Activated naive CD8-positive, alpha-beta T cell treated with anti-CD3 and anti-CD28 coated beads, Interleukin-2, amount 10 ng/mL, durations not matched to agents 7 days and 5 days (primary cell): ENCODE data around the gene KRT40. TPM values are rescaled to one million over a fixed set of nuclear protein-coding genes. Genes with fewer than 3 reads are reported as not detected.
"Not testable (repeated sequence)": the region's sequence is repeated elsewhere in the genome, so short reads cannot be mapped to it uniquely, and the experiment has no call there.

ENCODE experiments used
- ATAC-seq: fragments of 150-1000 bp; cut with Tn5 transposase; one replicate; pipeline ENCODE4 v1.10.0; 2021; ENCODE audit warnings: low read depth, moderate library complexity
- POLR2A ChIA-PET: fragments of 350-600 bp; sonication (Branson Sonifier 250); formaldehyde crosslinking; loops from one replicate; lab custom pipeline; 2021; ENCODE audit warnings: antibody characterized with exemption; lab: Charles Lee
- DNase-seq: peaks from one replicate; pipeline ENCODE4 v3.0.0; 2021
- H3K27ac Mint-ChIP-seq: one replicate; pipeline ENCODE4 v1.8.0; 2022; ENCODE audit warnings: mild to moderate bottlenecking, mixed read lengths
- H3K27me3 Mint-ChIP-seq: one replicate; pipeline ENCODE4 v1.8.0; 2022; ENCODE audit warnings: mild to moderate bottlenecking, moderate library complexity, mixed read lengths
- H3K36me3 Mint-ChIP-seq: one replicate; pipeline ENCODE4 v1.8.0; 2021; ENCODE audit warnings: mild to moderate bottlenecking, mixed read lengths
- H3K4me1 Mint-ChIP-seq: one replicate; pipeline ENCODE4 v1.8.0; 2021; ENCODE audit warnings: mixed read lengths
- H3K4me3 Mint-ChIP-seq: one replicate; pipeline ENCODE4 v1.8.0; 2022; ENCODE audit warnings: mild to moderate bottlenecking, moderate library complexity, mixed read lengths
- H3K9me3 Mint-ChIP-seq: one replicate; pipeline ENCODE4 v1.8.0; 2021; ENCODE audit warnings: mixed read lengths
- total RNA-seq, 2 experiments: library from RNA; stranded (reverse); gene quantifications; one replicate each; pipeline ENCODE4 v1.2.3, GENCODE V29; 2021

The KRT40 gene
- total RNA-seq, 2 experiments from 2014 or later, result not detected

- DNase-seq, result no peak
- Mint-ChIP-seq H3K27ac (no peak overlapping the region), H3K4me3 (no peak overlapping the region), H3K36me3 (no peaks in the 10 kb centered on the region), H3K27me3 (peaks cover 2% of the 10 kb centered on the region), H3K4me1 (no peaks in the 10 kb centered on the region), H3K9me3 (no peaks in the 10 kb centered on the region)
- ATAC-seq, result no peak
- POLR2A ChIA-PET, result no interaction called here
These were observed 25.8 kb upstream of the KRT40 start for GRCh38 chr17:41009936-41010335.

GRCh38 chr17:41009301-41009760 is 25.2 kb upstream of the KRT40 start:
- POLR2A ChIA-PET, result no interaction called here
- H3K4me1 Mint-ChIP-seq, result no peaks in the 10 kb centered on the region
- no peaks in the 10 kb centered on the region for H3K9me3 Mint-ChIP-seq
- H3K36me3 Mint-ChIP-seq, result no peaks in the 10 kb centered on the region
- H3K27ac Mint-ChIP-seq, result no peak overlapping the region
- H3K4me3 Mint-ChIP-seq, result no peak overlapping the region
- ATAC-seq (no peak), DNase-seq (no peak)
- H3K27me3 Mint-ChIP-seq, result peaks cover 1% of the 10 kb centered on the region

GRCh38 chr17:41008811-41009210 is 24.7 kb upstream of the KRT40 start, which contains the start of gene KRTAP3-1:
Gene KRTAP3-1, minus strand, starts transcription at chr17:41009128. Its CDS starts 54 bp downstream, at chr17:41009074.
- no peaks in the 10 kb centered on the region for H3K9me3 Mint-ChIP-seq
- no peak for DNase-seq
- H3K4me3 Mint-ChIP-seq, result no peak within 1 kb of the TSS
- no peaks in the 10 kb centered on the region for H3K4me1 Mint-ChIP-seq
- no peaks in the 10 kb centered on the region for H3K36me3 Mint-ChIP-seq
- peaks cover 4% of the 10 kb centered on the region for H3K27me3 Mint-ChIP-seq
- POLR2A ChIA-PET, result no interaction called here
- H3K27ac Mint-ChIP-seq, result no peak within 1 kb of the TSS
- no peak for ATAC-seq

- Mint-ChIP-seq H3K27ac (no peak overlapping the region), H3K4me1 (no peaks in the 10 kb centered on the region), H3K9me3 (no peaks in the 10 kb centered on the region), H3K36me3 (no peaks in the 10 kb centered on the region), H3K27me3 (peaks cover 7% of the 10 kb centered on the region), H3K4me3 (no peak overlapping the region)
- ATAC-seq (no peak), DNase-seq (no peak)
- POLR2A ChIA-PET, result no interaction called here
These were observed 20.3 kb upstream of the KRT40 start for GRCh38 chr17:41004397-41004796.

- Mint-ChIP-seq H3K27me3 (peaks cover 11% of the 10 kb centered on the region), H3K27ac (no peak overlapping the region), H3K36me3 (no peaks in the 10 kb centered on the region), H3K9me3 (no peaks in the 10 kb centered on the region), H3K4me1 (no peaks in the 10 kb centered on the region), H3K4me3 (no peak overlapping the region)
- DNase-seq (no peak), ATAC-seq (no peak)
- POLR2A ChIA-PET, result no interaction called here
These were observed 19.8 kb upstream of the KRT40 start for GRCh38 chr17:41003926-41004325.

GRCh38 chr17:41002814-41003213 is 18.7 kb upstream of the KRT40 start:
- ATAC-seq, result no peak
- Mint-ChIP-seq H3K27me3 (peaks cover 12% of the 10 kb centered on the region), H3K36me3 (no peaks in the 10 kb centered on the region), H3K9me3 (no peaks in the 10 kb centered on the region), H3K27ac (no peak overlapping the region), H3K4me1 (no peaks in the 10 kb centered on the region), H3K4me3 (no peak overlapping the region)
- POLR2A ChIA-PET, result no interaction called here
- DNase-seq, result no peak

GRCh38 chr17:41001795-41002194 is 17.7 kb upstream of the KRT40 start:
- ATAC-seq, result no peak
- DNase-seq, result no peak
- H3K9me3 Mint-ChIP-seq, result no peaks in the 10 kb centered on the region
- H3K4me1 Mint-ChIP-seq, result no peaks in the 10 kb centered on the region
- POLR2A ChIA-PET, result no interaction called here
- no peak overlapping the region for H3K4me3 Mint-ChIP-seq
- no peak overlapping the region for H3K27ac Mint-ChIP-seq
- H3K36me3 Mint-ChIP-seq, result no peaks in the 10 kb centered on the region
- peaks cover 18% of the 10 kb centered on the region for H3K27me3 Mint-ChIP-seq

- H3K36me3 Mint-ChIP-seq, H3K4me1 Mint-ChIP-seq, DNase-seq, H3K27ac Mint-ChIP-seq, H3K9me3 Mint-ChIP-seq, H3K4me3 Mint-ChIP-seq, POLR2A ChIA-PET, ATAC-seq: not testable (repeated sequence)
- peaks cover 27% of the 10 kb centered on the region for H3K27me3 Mint-ChIP-seq
These were observed 15.4 kb upstream of the KRT40 start, which contains the start of gene KRTAP3-2 for GRCh38 chr17:40999563-40999962. Gene KRTAP3-2, minus strand, starts transcription at chr17:40999906. Its CDS starts 53 bp downstream, at chr17:40999853.

GRCh38 chr17:40997361-40997760 is 13.2 kb upstream of the KRT40 start:
- no peaks in the 10 kb centered on the region for H3K4me1 Mint-ChIP-seq
- no peak for ATAC-seq
- no peak overlapping the region for H3K27ac Mint-ChIP-seq
- H3K36me3 Mint-ChIP-seq, result no peaks in the 10 kb centered on the region
- no peak overlapping the region for H3K4me3 Mint-ChIP-seq
- H3K9me3 Mint-ChIP-seq, result no peaks in the 10 kb centered on the region
- no peak for DNase-seq
- POLR2A ChIA-PET, result no interaction called here
- peaks cover 27% of the 10 kb centered on the region for H3K27me3 Mint-ChIP-seq

- ATAC-seq (no peak), DNase-seq (no peak)
- no peak overlapping the region for H3K27ac Mint-ChIP-seq
- no peak overlapping the region for H3K4me3 Mint-ChIP-seq
- POLR2A ChIA-PET, result no interaction called here
- no peaks in the 10 kb centered on the region for H3K4me1 Mint-ChIP-seq
- H3K27me3 Mint-ChIP-seq, result peaks cover 28% of the 10 kb centered on the region
- H3K36me3 Mint-ChIP-seq, result no peaks in the 10 kb centered on the region
- H3K9me3 Mint-ChIP-seq, result no peaks in the 10 kb centered on the region
These were observed 12.7 kb upstream of the KRT40 start for GRCh38 chr17:40996829-40997228.

GRCh38 chr17:40995116-40995515 is 11.0 kb upstream of the KRT40 start:
- no peak for DNase-seq
- Mint-ChIP-seq H3K4me1 (no peaks in the 10 kb centered on the region), H3K4me3 (no peak overlapping the region), H3K27me3 (peaks cover 30% of the 10 kb centered on the region), H3K27ac (no peak overlapping the region), H3K36me3 (no peaks in the 10 kb centered on the region), H3K9me3 (no peaks in the 10 kb centered on the region)
- POLR2A ChIA-PET, result no interaction called here
- no peak for ATAC-seq

GRCh38 chr17:40993839-40994238 is 9.7 kb upstream of the KRT40 start, which contains the start of gene KRTAP3-3:
Gene KRTAP3-3, minus strand, starts transcription at chr17:40994164. Its CDS starts 67 bp downstream, at chr17:40994097.
- DNase-seq (no peak), ATAC-seq (no peak)
- Mint-ChIP-seq H3K36me3 (no peaks in the 10 kb centered on the region), H3K4me1 (no peaks in the 10 kb centered on the region), H3K4me3 (no peak within 1 kb of the TSS), H3K27ac (no peak within 1 kb of the TSS), H3K27me3 (peaks cover 26% of the 10 kb centered on the region), H3K9me3 (no peaks in the 10 kb centered on the region)
- POLR2A ChIA-PET, result no interaction called here

- Mint-ChIP-seq H3K27ac (no peak overlapping the region), H3K36me3 (no peaks in the 10 kb centered on the region), H3K4me1 (no peaks in the 10 kb centered on the region), H3K4me3 (no peak overlapping the region), H3K9me3 (no peaks in the 10 kb centered on the region), H3K27me3 (peaks cover 26% of the 10 kb centered on the region)
- DNase-seq, result no peak
- ATAC-seq, result no peak
- POLR2A ChIA-PET, result no interaction called here
These were observed 9.0 kb upstream of the KRT40 start for GRCh38 chr17:40993084-40993483.

GRCh38 chr17:40992666-40993065 is 8.5 kb upstream of the KRT40 start:
- H3K9me3 Mint-ChIP-seq, result no peaks in the 10 kb centered on the region
- DNase-seq (no peak), ATAC-seq (no peak)
- POLR2A ChIA-PET, result no interaction called here
- no peak overlapping the region for H3K27ac Mint-ChIP-seq
- H3K4me3 Mint-ChIP-seq, result no peak overlapping the region
- peaks cover 26% of the 10 kb centered on the region for H3K27me3 Mint-ChIP-seq
- H3K4me1 Mint-ChIP-seq, result no peaks in the 10 kb centered on the region
- H3K36me3 Mint-ChIP-seq, result no peaks in the 10 kb centered on the region

GRCh38 chr17:40986920-40987319 is 2.8 kb upstream of the KRT40 start:
- H3K9me3 Mint-ChIP-seq, result no peaks in the 10 kb centered on the region
- DNase-seq (no peak), ATAC-seq (no peak)
- no peak overlapping the region for H3K27ac Mint-ChIP-seq
- H3K4me3 Mint-ChIP-seq, result no peak overlapping the region
- H3K27me3 Mint-ChIP-seq, result peaks cover 24% of the 10 kb centered on the region
- H3K36me3 Mint-ChIP-seq, result no peaks in the 10 kb centered on the region
- no peaks in the 10 kb centered on the region for H3K4me1 Mint-ChIP-seq
- POLR2A ChIA-PET, result no interaction called here
